Loucy (cell line): ENCODE data around the gene MRPL57.
"Not testable (repeated sequence)": the region's sequence is repeated elsewhere in the genome, so short reads cannot be mapped to it uniquely, and the experiment has no call there.

Source experiments
- H2AFZ ChIP-seq: fragments of 200-600 bp; sonication (generic); 2 replicates; pipeline ENCODE4 v1.6.0; 2016; ENCODE audit warnings: antibody characterized with exemption, mild to moderate bottlenecking, low read length, moderate library complexity
- H3F3A ChIP-seq: fragments of 200-600 bp; 2 replicates; pipeline ENCODE4 v1.6.0; 2016; ENCODE audit warnings: antibody characterized with exemption, low read depth, mild to moderate bottlenecking
- H3K27me3 ChIP-seq: fragments of 200-600 bp; sonication (generic); 2 replicates; pipeline ENCODE4 v1.6.1; 2014; ENCODE audit warnings: low read length, mild to moderate bottlenecking; ENCODE audit not compliant: insufficient read depth, poor library complexity, severe bottlenecking
- H3K36me3 ChIP-seq: fragments of 200-600 bp; sonication (generic); 2 replicates; pipeline ENCODE4 v1.6.1; 2016; ENCODE audit warnings: low read length; ENCODE audit not compliant: insufficient read depth
- H3K4me1 ChIP-seq: fragments of 200-600 bp; sonication (generic); 2 replicates; pipeline ENCODE4 v1.5.1; 2014; ENCODE audit warnings: low read length, mild to moderate bottlenecking; ENCODE audit not compliant: insufficient read depth, poor library complexity, severe bottlenecking
- H3K4me2 ChIP-seq: fragments of 200-600 bp; sonication (generic); 2 replicates; pipeline ENCODE4 v1.6.0; 2014; ENCODE audit warnings: antibody characterized with exemption, low read length, low read depth, mild to moderate bottlenecking; ENCODE audit not compliant: poor library complexity, severe bottlenecking
- H3K4me3 ChIP-seq: fragments of 200-600 bp; sonication (generic); 2 replicates; pipeline ENCODE4 v1.5.1; 2014; ENCODE audit warnings: low read length, mild to moderate bottlenecking, mixed read lengths; ENCODE audit not compliant: poor library complexity, severe bottlenecking
- H3K79me2 ChIP-seq: fragments of 200-600 bp; sonication (generic); 2 replicates; pipeline ENCODE4 v1.6.1; 2014; ENCODE audit warnings: low read length; ENCODE audit not compliant: insufficient read depth
- H3K9ac ChIP-seq: fragments of 200-600 bp; sonication (generic); 2 replicates; pipeline ENCODE4 v1.6.0; 2014; ENCODE audit warnings: mild to moderate bottlenecking, low read depth, low read length, moderate library complexity; ENCODE audit not compliant: poor library complexity, severe bottlenecking
- H3K9me2 ChIP-seq: fragments of 200-600 bp; sonication (generic); replicated peaks from 2 replicates; pipeline ENCODE4 v1.6.1; 2016; ENCODE audit warnings: low read depth, low read length, mixed read lengths
- H3K9me3 ChIP-seq: fragments of 200-600 bp; sonication (generic); 2 replicates; pipeline ENCODE4 v1.6.1; 2014; ENCODE audit warnings: mild to moderate bottlenecking, antibody characterized with exemption, low read length, low read depth; ENCODE audit not compliant: insufficient read depth
- H4K20me1 ChIP-seq: fragments of 200-600 bp; sonication (generic); 2 replicates; pipeline ENCODE4 v1.6.0; 2014; ENCODE audit warnings: antibody characterized with exemption, low read length, mild to moderate bottlenecking; ENCODE audit not compliant: insufficient read depth, poor library complexity, severe bottlenecking
- EZH2phosphoT487 ChIP-seq: fragments of 200-600 bp; IDR thresholded peaks from 2 replicates; pipeline ENCODE4 v1.6.1; 2018; ENCODE audit warnings: antibody characterized with exemption, mild to moderate bottlenecking, moderate library complexity, borderline replicate concordance
- TF ChIP-seq, protein P1 (sequence below): fragments of 200-600 bp; sonication (generic); conservative IDR thresholded peaks from 2 replicates; pipeline ENCODE4 v1.5.1; 2014; ENCODE audit warnings: mild to moderate bottlenecking, antibody characterized with exemption, low read length

The MRPL57 gene

DNA sequence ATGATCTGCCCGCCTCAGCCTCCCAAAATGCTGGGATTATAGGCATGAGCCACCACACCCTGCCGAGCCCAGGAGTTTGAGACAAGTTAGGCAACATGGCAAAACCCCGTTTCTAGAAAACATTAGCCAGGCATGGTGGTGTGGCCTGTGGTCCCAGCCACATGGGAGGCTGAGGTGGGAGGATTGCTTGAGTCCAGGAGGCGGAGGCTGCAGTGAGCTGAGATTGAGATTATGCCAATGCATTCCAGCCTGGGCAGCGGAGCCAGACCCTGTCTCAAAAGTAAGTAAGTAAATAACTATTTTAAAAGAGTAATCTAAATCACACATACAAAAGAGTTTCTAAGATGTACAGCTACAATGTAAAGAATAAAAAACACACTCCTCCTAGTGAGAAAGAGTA lies 42.0 kb upstream of the MRPL57 start:
- no peak overlapping the region for H3K4me3 ChIP-seq
- H4K20me1 ChIP-seq: no peaks in the 10 kb centered on the region
- H3K79me2 ChIP-seq: no peaks in the 10 kb centered on the region
- H3F3A ChIP-seq: no peaks in the 10 kb centered on the region
- no peaks in the 10 kb centered on the region for H3K27me3 ChIP-seq
- no peak overlapping the region for H3K9ac ChIP-seq
- TF ChIP-seq, protein P1, sequence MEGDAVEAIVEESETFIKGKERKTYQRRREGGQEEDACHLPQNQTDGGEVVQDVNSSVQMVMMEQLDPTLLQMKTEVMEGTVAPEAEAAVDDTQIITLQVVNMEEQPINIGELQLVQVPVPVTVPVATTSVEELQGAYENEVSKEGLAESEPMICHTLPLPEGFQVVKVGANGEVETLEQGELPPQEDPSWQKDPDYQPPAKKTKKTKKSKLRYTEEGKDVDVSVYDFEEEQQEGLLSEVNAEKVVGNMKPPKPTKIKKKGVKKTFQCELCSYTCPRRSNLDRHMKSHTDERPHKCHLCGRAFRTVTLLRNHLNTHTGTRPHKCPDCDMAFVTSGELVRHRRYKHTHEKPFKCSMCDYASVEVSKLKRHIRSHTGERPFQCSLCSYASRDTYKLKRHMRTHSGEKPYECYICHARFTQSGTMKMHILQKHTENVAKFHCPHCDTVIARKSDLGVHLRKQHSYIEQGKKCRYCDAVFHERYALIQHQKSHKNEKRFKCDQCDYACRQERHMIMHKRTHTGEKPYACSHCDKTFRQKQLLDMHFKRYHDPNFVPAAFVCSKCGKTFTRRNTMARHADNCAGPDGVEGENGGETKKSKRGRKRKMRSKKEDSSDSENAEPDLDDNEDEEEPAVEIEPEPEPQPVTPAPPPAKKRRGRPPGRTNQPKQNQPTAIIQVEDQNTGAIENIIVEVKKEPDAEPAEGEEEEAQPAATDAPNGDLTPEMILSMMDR: no peak
- no peak for TF ChIP-seq EZH2phosphoT487
- H2AFZ ChIP-seq: no peak overlapping the region
- peaks cover 4% of the 10 kb centered on the region for H3K4me1 ChIP-seq
- no peaks in the 10 kb centered on the region for H3K36me3 ChIP-seq
- H3K4me2 ChIP-seq: no peak overlapping the region
- H3K9me2 ChIP-seq: no peaks in the 10 kb centered on the region
- H3K9me3 ChIP-seq: no peaks in the 10 kb centered on the region

DNA sequence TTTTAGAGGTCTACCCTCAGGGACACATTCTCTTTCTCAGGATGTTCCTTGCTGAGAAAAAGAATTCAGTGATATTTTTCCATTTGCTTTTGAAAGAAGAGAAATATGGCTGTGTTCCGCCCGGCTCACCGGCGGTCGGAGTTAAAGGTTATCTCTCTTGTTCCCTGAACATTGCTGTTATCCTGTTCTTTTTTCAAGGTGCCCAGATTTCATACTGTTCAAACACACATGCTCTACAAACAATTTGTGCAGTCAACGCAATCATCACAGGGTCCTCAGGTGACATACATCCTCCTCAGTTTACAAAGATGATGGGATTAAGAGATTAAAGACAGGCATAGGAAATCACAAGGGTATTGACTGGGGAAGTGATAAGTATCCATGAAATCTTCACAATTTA lies 40.6 kb upstream of the MRPL57 start:
- H3K4me2 ChIP-seq, H3K4me3 ChIP-seq, H3K36me3 ChIP-seq, H3K79me2 ChIP-seq, H3K9me2 ChIP-seq, H3K9me3 ChIP-seq, H3K4me1 ChIP-seq, H4K20me1 ChIP-seq, H3K27me3 ChIP-seq, H3K9ac ChIP-seq, H3F3A ChIP-seq, H2AFZ ChIP-seq: not testable (repeated sequence)

DNA sequence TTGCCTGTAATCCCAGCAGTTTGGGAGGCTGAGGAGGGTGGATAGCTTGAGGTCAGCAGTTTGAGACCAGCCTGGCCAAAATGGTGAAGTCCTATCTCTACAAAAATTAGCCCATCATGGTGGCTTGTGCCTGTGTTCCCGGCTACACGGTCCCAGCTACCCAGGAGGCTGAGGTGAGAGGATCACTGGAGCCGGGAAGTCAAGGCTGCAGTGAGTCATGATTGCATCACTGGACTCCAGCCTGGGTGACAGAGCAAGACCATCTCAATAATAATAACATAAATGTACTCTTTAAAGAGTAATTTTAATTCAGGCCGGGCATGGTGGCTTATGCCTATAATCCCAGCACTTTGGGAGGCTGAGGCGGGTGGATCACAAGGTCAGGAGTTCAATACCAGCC lies 38.8 kb upstream of the MRPL57 start:
- Histone ChIP-seq H3K79me2 (peaks cover 23% of the 10 kb centered on the region), H3F3A (no peaks in the 10 kb centered on the region), H3K27me3 (no peaks in the 10 kb centered on the region), H3K36me3 (0 out of 2 replicates have a peak, but pooled peaks cover 3% of the 10 kb centered on the region), H3K9ac (no peak overlapping the region), H3K4me3 (no peak overlapping the region), H2AFZ (no peak overlapping the region), H3K4me1 (peaks cover 18% of the 10 kb centered on the region), H3K9me3 (no peaks in the 10 kb centered on the region), H4K20me1 (peaks cover 17% of the 10 kb centered on the region), H3K9me2 (no peaks in the 10 kb centered on the region), H3K4me2 (no peak overlapping the region)
- no peak for TF ChIP-seq EZH2phosphoT487
- TF ChIP-seq, protein P1: no peak

DNA sequence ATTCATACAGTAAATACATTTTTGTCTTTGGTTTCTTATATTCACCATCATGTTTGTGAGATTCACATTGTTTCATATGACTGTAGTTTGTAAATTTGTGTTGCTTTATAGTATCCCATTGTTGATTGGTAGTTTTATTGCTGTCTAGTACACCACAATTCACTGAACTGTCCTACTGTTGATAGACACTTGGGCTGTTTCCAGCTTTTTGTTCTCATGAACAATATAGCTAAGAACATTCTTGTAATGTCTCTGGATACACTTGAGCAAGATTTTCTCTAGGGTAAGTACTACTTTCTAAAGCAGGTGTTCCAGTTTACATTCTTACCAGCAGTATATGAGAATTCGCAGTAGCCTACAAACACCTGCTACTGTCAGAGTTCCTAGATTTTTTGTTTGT lies 37.9 kb upstream of the MRPL57 start:
- no peak overlapping the region for H3K4me2 ChIP-seq
- no peak overlapping the region for H3K4me3 ChIP-seq
- no peak overlapping the region for H3K9ac ChIP-seq
- no peaks in the 10 kb centered on the region for H3K27me3 ChIP-seq
- TF ChIP-seq, protein P1: no peak
- TF ChIP-seq EZH2phosphoT487: no peak
- H3F3A ChIP-seq: no peaks in the 10 kb centered on the region
- H2AFZ ChIP-seq: no peak overlapping the region
- H3K9me3 ChIP-seq: no peaks in the 10 kb centered on the region
- H3K79me2 ChIP-seq: peaks cover 32% of the 10 kb centered on the region
- H3K36me3 ChIP-seq: peaks cover 7% of the 10 kb centered on the region; the same call in 1 of the 2 replicates
- H4K20me1 ChIP-seq: peaks cover 26% of the 10 kb centered on the region
- no peaks in the 10 kb centered on the region for H3K9me2 ChIP-seq
- peaks cover 27% of the 10 kb centered on the region for H3K4me1 ChIP-seq
